ENCODE data around the gene PAPPA2. TPM values are rescaled to one million over a fixed set of nuclear protein-coding genes. Genes with fewer than 3 reads are reported as not detected.

Gene PAPPA2
- total RNA-seq, 1 donor = 7.0 TPM

- DNase-seq (ENCODE audit: low read depth) = peak; percentile 27
- no peak overlapping the region for H3K4me3 ChIP-seq (ENCODE audit: low read depth, low read length)
- TF ChIP-seq, protein P1, sequence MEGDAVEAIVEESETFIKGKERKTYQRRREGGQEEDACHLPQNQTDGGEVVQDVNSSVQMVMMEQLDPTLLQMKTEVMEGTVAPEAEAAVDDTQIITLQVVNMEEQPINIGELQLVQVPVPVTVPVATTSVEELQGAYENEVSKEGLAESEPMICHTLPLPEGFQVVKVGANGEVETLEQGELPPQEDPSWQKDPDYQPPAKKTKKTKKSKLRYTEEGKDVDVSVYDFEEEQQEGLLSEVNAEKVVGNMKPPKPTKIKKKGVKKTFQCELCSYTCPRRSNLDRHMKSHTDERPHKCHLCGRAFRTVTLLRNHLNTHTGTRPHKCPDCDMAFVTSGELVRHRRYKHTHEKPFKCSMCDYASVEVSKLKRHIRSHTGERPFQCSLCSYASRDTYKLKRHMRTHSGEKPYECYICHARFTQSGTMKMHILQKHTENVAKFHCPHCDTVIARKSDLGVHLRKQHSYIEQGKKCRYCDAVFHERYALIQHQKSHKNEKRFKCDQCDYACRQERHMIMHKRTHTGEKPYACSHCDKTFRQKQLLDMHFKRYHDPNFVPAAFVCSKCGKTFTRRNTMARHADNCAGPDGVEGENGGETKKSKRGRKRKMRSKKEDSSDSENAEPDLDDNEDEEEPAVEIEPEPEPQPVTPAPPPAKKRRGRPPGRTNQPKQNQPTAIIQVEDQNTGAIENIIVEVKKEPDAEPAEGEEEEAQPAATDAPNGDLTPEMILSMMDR (IDR thresholded peaks at IDR 0.05; ENCODE audit: insufficient read depth, low read length) = no peak
Measured at GRCh38 chr1:176811511-176812288, 348.7 kb downstream of the PAPPA2 start.

GRCh38 chr1:176815621-176816020, 352.6 kb downstream of the PAPPA2 start:
- no peak for DNase-seq (ENCODE audit: low read depth)
- TF ChIP-seq, protein P1 (IDR thresholded peaks at IDR 0.05; ENCODE audit: insufficient read depth, low read length) = no peak
- H3K4me3 ChIP-seq (ENCODE audit: low read depth, low read length) = no peak overlapping the region

GRCh38 chr1:176816232-176816631, 353.3 kb downstream of the PAPPA2 start:
- TF ChIP-seq, protein P1 (IDR thresholded peaks at IDR 0.05; ENCODE audit: insufficient read depth, low read length) = no peak
- no peak overlapping the region for H3K4me3 ChIP-seq (ENCODE audit: low read depth, low read length)
- no peak for DNase-seq (ENCODE audit: low read depth)

GRCh38 chr1:176820391-176821031, 357.5 kb downstream of the PAPPA2 start:
- no peak overlapping the region for H3K4me3 ChIP-seq (ENCODE audit: low read depth, low read length)
- TF ChIP-seq, protein P1 (IDR thresholded peaks at IDR 0.05; ENCODE audit: insufficient read depth, low read length) = no peak
- DNase-seq (ENCODE audit: low read depth) = no peak

DNA sequence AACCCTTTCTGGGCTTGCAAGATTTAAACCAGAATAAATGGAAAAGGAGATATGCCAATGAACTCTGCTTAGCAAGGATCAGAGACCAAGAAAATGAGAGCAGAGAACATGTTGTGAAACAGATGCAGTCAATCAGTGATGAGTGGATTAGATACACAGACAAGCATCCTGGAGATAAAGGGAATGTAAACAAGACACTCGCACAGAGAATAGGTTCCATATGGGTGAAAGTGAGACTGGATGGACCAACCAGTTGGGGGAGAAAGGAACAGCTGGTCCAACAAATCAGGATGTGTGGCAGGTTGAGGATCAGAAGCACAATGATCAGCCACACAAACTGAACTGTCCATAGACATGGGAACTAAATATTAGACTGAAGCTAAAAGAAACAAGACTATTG, 363.3 kb downstream of the PAPPA2 start:
- no peak for DNase-seq (ENCODE audit: low read depth)
- no peak overlapping the region for H3K4me3 ChIP-seq (ENCODE audit: low read depth, low read length)
- TF ChIP-seq, protein P1 (IDR thresholded peaks at IDR 0.05; ENCODE audit: insufficient read depth, low read length) = no peak

GRCh38 chr1:176829261-176829660, 366.3 kb downstream of the PAPPA2 start:
- TF ChIP-seq, protein P1 (IDR thresholded peaks at IDR 0.05; ENCODE audit: insufficient read depth, low read length) = no peak
- no peak for DNase-seq (ENCODE audit: low read depth)
- no peak overlapping the region for H3K4me3 ChIP-seq (ENCODE audit: low read depth, low read length)

Measured in fibroblast of the aortic adventitia (primary cell).